Measurements from ENCODE around the gene PITRM1.

Gene PITRM1

GRCh38 chr10:3166496-3167290, 5.9 kb downstream of the PITRM1 start:
- no peak for DNase-seq (ENCODE audit: low read depth)

- no peak for DNase-seq (ENCODE audit: low read depth)
Measured at GRCh38 chr10:3165196-3165595, 7.4 kb downstream of the PITRM1 start.

- no peak for DNase-seq (ENCODE audit: low read depth)
Measured at GRCh38 chr10:3163879-3164278, 8.7 kb downstream of the PITRM1 start.

- no peak for DNase-seq (ENCODE audit: low read depth)
Measured at GRCh38 chr10:3162533-3162932, 10.0 kb downstream of the PITRM1 start.

GRCh38 chr10:3159152-3159551, 13.4 kb downstream of the PITRM1 start:
- no peak for DNase-seq (ENCODE audit: low read depth)

GRCh38 chr10:3154666-3155065, 17.9 kb downstream of the PITRM1 start:
- DNase-seq (ENCODE audit: low read depth) = no peak

- no peak for DNase-seq (ENCODE audit: low read depth)
Measured at GRCh38 chr10:3152566-3152935, 20.0 kb downstream of the PITRM1 start.

GRCh38 chr10:3151889-3152565, 20.6 kb downstream of the PITRM1 start:
- no peak for DNase-seq (ENCODE audit: low read depth)

- no peak for DNase-seq (ENCODE audit: low read depth)
Measured at GRCh38 chr10:3150961-3151360, 21.6 kb downstream of the PITRM1 start.

- DNase-seq (ENCODE audit: low read depth) = no peak
Measured at GRCh38 chr10:3150366-3150765, 22.2 kb downstream of the PITRM1 start.

- DNase-seq (ENCODE audit: low read depth) = no peak
Measured at GRCh38 chr10:3149918-3150317, 22.7 kb downstream of the PITRM1 start.

- DNase-seq (ENCODE audit: low read depth) = no peak
Measured at GRCh38 chr10:3148994-3149393, 23.6 kb downstream of the PITRM1 start.

- DNase-seq (ENCODE audit: low read depth) = no peak
Measured at GRCh38 chr10:3148041-3148440, 24.5 kb downstream of the PITRM1 start.

GRCh38 chr10:3147117-3147820, 25.3 kb downstream of the PITRM1 start:
- DNase-seq (ENCODE audit: low read depth) = no peak

- DNase-seq (ENCODE audit: low read depth) = no peak
Measured at GRCh38 chr10:3146289-3146688, 26.3 kb downstream of the PITRM1 start.

- no peak for DNase-seq (ENCODE audit: low read depth)
Measured at GRCh38 chr10:3145366-3145765, 27.2 kb downstream of the PITRM1 start.

GRCh38 chr10:3143791-3144434, 28.7 kb downstream of the PITRM1 start:
- no peak for DNase-seq (ENCODE audit: low read depth)

- DNase-seq (ENCODE audit: low read depth) = no peak
Measured at GRCh38 chr10:3143366-3143765, 29.2 kb downstream of the PITRM1 start.

GRCh38 chr10:3142146-3142875, 30.3 kb downstream of the PITRM1 start:
- DNase-seq (ENCODE audit: low read depth) = no peak

- no peak for DNase-seq (ENCODE audit: low read depth)
Measured at GRCh38 chr10:3141351-3142005, 31.1 kb downstream of the PITRM1 start.

GRCh38 chr10:3140280-3140679, 32.3 kb downstream of the PITRM1 start:
- DNase-seq (ENCODE audit: low read depth) = peak; percentile 24
